Neural crest cell (in vitro differentiated cells): ENCODE data around the gene TMCC3. TPM values are rescaled to one million over a fixed set of nuclear protein-coding genes. Genes with fewer than 3 reads are reported as not detected.

Source experiments
- DNase-seq: peaks from one replicate; pipeline ENCODE4 v3.0.0; 2021; ENCODE audit warnings: low read depth, mixed read lengths, low spot score
- H3K27ac Mint-ChIP-seq: one replicate; pipeline ENCODE4 v1.8.0; 2021; ENCODE audit warnings: mild to moderate bottlenecking, mixed read lengths; ENCODE audit not compliant: unreplicated experiment
- H3K27me3 Mint-ChIP-seq: 2 replicates; pipeline ENCODE4 v1.8.0; 2021; ENCODE audit warnings: low read depth, mild to moderate bottlenecking, mixed read lengths
- H3K36me3 Mint-ChIP-seq: 2 replicates; pipeline ENCODE4 v1.8.0; 2021; ENCODE audit warnings: low read depth, mild to moderate bottlenecking, mixed read lengths
- H3K4me1 Mint-ChIP-seq: 2 replicates; pipeline ENCODE4 v1.8.0; 2021; ENCODE audit warnings: mixed read lengths
- H3K4me3 Mint-ChIP-seq: one replicate; pipeline ENCODE4 v1.8.0; 2021; ENCODE audit warnings: mild to moderate bottlenecking, mixed read lengths
- H3K9me3 Mint-ChIP-seq: 2 replicates; pipeline ENCODE4 v1.8.0; 2021; ENCODE audit warnings: mixed read lengths
- total RNA-seq: library from RNA; stranded (reverse); gene quantifications from 2 replicates; pipeline ENCODE4 v1.2.1, GENCODE V29; 2021
- TF ChIP-seq, protein P1 (sequence below): fragments of 200-600 bp; sonication (generic); conservative IDR thresholded peaks from 2 replicates; pipeline ENCODE4 v1.5.0; 2021; ENCODE audit warnings: antibody characterized with exemption, mild to moderate bottlenecking

TMCC3 gene
- total RNA-seq, 1 donor from 2014 or later, result 3.4 TPM

DNA sequence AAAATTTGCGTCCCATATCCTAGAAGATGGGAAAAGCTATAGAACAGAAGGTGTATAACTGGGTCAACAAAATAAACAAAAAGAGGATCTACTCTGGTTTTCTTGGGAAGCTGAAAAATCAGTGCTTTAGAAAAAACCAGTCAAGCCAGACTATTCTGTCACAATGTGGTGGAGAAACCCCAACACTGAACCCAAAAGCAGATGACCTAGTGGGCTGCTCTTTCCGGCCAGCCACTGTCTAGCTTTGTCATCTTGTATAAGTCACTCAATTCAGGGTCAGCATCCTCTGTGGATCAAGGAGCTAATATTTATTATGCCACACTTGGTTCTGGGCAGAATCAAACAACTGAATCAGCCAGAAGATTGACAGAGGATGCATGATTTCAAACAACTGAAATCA, 26.6 kb upstream of the TMCC3 start:
- Mint-ChIP-seq H3K27ac (no peak overlapping the region), H3K27me3 (no peaks in the 10 kb centered on the region), H3K9me3 (no peaks in the 10 kb centered on the region), H3K4me1 (peaks cover 7% of the 10 kb centered on the region), H3K36me3 (no peaks in the 10 kb centered on the region), H3K4me3 (no peak overlapping the region)
- DNase-seq, result no peak
- TF ChIP-seq, protein P1, sequence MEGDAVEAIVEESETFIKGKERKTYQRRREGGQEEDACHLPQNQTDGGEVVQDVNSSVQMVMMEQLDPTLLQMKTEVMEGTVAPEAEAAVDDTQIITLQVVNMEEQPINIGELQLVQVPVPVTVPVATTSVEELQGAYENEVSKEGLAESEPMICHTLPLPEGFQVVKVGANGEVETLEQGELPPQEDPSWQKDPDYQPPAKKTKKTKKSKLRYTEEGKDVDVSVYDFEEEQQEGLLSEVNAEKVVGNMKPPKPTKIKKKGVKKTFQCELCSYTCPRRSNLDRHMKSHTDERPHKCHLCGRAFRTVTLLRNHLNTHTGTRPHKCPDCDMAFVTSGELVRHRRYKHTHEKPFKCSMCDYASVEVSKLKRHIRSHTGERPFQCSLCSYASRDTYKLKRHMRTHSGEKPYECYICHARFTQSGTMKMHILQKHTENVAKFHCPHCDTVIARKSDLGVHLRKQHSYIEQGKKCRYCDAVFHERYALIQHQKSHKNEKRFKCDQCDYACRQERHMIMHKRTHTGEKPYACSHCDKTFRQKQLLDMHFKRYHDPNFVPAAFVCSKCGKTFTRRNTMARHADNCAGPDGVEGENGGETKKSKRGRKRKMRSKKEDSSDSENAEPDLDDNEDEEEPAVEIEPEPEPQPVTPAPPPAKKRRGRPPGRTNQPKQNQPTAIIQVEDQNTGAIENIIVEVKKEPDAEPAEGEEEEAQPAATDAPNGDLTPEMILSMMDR, result no peak

- Mint-ChIP-seq H3K4me1 (peaks cover 10% of the 10 kb centered on the region), H3K36me3 (no peaks in the 10 kb centered on the region), H3K27me3 (no peaks in the 10 kb centered on the region), H3K9me3 (no peaks in the 10 kb centered on the region), H3K27ac (no peak overlapping the region), H3K4me3 (no peak overlapping the region)
- DNase-seq, result no peak
- TF ChIP-seq, protein P1, result no peak
Measured at GRCh38 chr12:94676031-94676641, 25.8 kb upstream of the TMCC3 start.

DNA sequence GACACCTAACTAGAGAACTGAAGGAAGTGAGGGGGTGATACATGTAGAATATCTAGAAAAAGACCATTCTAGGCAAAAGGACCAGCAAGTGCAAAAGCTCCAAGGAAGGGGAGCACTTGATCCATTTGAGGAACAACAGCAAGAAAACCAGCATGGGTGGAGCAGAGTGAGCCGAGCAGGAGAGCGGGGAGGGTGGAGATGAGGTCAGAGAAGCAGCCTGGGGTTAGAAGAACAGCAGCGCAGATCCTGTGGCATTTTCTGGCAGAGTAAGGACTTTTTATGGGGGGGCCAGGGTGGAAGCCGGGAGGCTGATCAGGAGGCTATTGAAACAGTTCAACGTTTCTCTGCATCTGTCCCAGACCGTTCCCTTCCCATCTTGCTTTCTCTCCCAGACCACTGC, 24.5 kb upstream of the TMCC3 start:
- DNase-seq, result no peak
- H3K9me3 Mint-ChIP-seq, result no peaks in the 10 kb centered on the region
- H3K4me1 Mint-ChIP-seq, result peaks cover 13% of the 10 kb centered on the region
- H3K36me3 Mint-ChIP-seq, result no peaks in the 10 kb centered on the region
- no peaks in the 10 kb centered on the region for H3K27me3 Mint-ChIP-seq
- no peak overlapping the region for H3K27ac Mint-ChIP-seq
- no peak overlapping the region for H3K4me3 Mint-ChIP-seq
- TF ChIP-seq, protein P1, result no peak

DNA sequence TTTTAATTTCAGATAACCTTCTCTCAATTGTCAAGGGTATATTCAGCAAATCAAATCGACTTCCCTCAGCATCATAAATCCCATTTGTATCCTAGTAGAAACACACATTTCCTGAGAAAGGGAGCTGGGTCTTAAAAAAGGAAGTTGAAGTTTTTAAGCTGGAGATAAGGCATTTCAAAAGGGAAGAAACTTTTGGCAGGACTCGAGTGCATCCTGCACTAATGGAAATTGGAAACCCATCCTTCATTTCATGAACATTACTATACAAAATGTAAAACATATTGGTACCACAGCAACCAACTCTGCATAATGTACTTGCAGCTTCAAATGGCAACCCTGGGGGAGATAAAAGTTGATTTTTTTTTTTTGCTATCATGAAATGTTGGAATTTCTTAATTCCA, 23.7 kb upstream of the TMCC3 start:
- no peak for DNase-seq
- Mint-ChIP-seq H3K4me1 (peaks cover 13% of the 10 kb centered on the region), H3K27me3 (no peaks in the 10 kb centered on the region), H3K9me3 (no peaks in the 10 kb centered on the region), H3K27ac (no peak overlapping the region), H3K4me3 (no peak overlapping the region), H3K36me3 (no peaks in the 10 kb centered on the region)
- TF ChIP-seq, protein P1, result no peak

- Mint-ChIP-seq H3K27ac (no peak overlapping the region), H3K4me3 (no peak overlapping the region), H3K9me3 (no peaks in the 10 kb centered on the region), H3K36me3 (no peaks in the 10 kb centered on the region), H3K4me1 (peaks cover 13% of the 10 kb centered on the region), H3K27me3 (no peaks in the 10 kb centered on the region)
- no peak for DNase-seq
- TF ChIP-seq, protein P1, result no peak
Measured at GRCh38 chr12:94673496-94673895, 23.1 kb upstream of the TMCC3 start.
